IMR-90 (cell line): ENCODE results near the gene OXNAD1. TPM values are rescaled to one million over a fixed set of nuclear protein-coding genes. Genes with fewer than 3 reads are reported as not detected.

Source experiments
- ATAC-seq: fragments of 200-7000 bp; cut with Tn5 transposase; 2 replicates; pipeline ENCODE4 v1.9.1; 2020; ENCODE audit warnings: low read depth, mild to moderate bottlenecking, moderate library complexity
- BruUV-seq: library from RNA; stranded (reverse); fragments of 400-500 nt; replicated peaks from 2 replicates; lab custom pipeline; 2021; lab: Mats Ljungman, UMichigan
- CTCF ChIA-PET: fragments of 300-600 bp; formaldehyde crosslinking; extraction: SDS; loops from one replicate; lab custom pipeline; 2021; ENCODE audit warnings: antibody characterized with exemption; lab: Yijun Ruan, JAX
- POLR2A ChIA-PET: fragments of 300-600 bp; sonication (Branson Sonifier 250); formaldehyde crosslinking; loops from one replicate; lab custom pipeline; 2022; ENCODE audit warnings: antibody characterized with exemption; ENCODE audit not compliant: unreplicated experiment; lab: Charles Lee
- DNase-seq: peaks from one replicate; pipeline ENCODE4 v3.0.0; 2013
- H2AFZ ChIP-seq: replicated peaks from 2 replicates; pipeline ENCODE3; 2013; ENCODE audit warnings: low read length, mild to moderate bottlenecking; ENCODE audit not compliant: poor library complexity
- H2AK5ac ChIP-seq: 2 replicates; pipeline ENCODE4 v1.6.1; 2013; ENCODE audit warnings: low read depth, low read length, inconsistent platforms
- H2AK9ac ChIP-seq: replicated peaks from 2 replicates; pipeline ENCODE3; 2013; ENCODE audit warnings: mild to moderate bottlenecking, low read depth, low read length, moderate library complexity; ENCODE audit not compliant: poor library complexity
- H2BK120ac ChIP-seq: 2 replicates; pipeline ENCODE4 v1.6.1; 2013; ENCODE audit warnings: low read depth, low read length, inconsistent platforms
- H2BK15ac ChIP-seq: 3 replicates; pipeline ENCODE4 v1.6.1; 2013; ENCODE audit warnings: low read depth, low read length, inconsistent platforms
- H2BK20ac ChIP-seq: 2 replicates; pipeline ENCODE4 v1.6.1; 2013; ENCODE audit warnings: low read depth, mild to moderate bottlenecking, inconsistent platforms, low read length, moderate library complexity
- H2BK5ac ChIP-seq: 2 replicates; pipeline ENCODE4 v1.6.1; 2013; ENCODE audit warnings: mild to moderate bottlenecking, low read depth, low read length, inconsistent platforms; ENCODE audit not compliant: poor library complexity, severe bottlenecking
- H3K14ac ChIP-seq: replicated peaks from 2 replicates; pipeline ENCODE4 v1.6.1; 2013; ENCODE audit warnings: low read depth, low read length, inconsistent platforms
- H3K18ac ChIP-seq: 2 replicates; pipeline ENCODE4 v1.6.1; 2013; ENCODE audit warnings: low read depth, low read length, control low read depth
- H3K23ac ChIP-seq: 2 replicates; pipeline ENCODE4 v1.6.1; 2013; ENCODE audit warnings: low read depth, low read length, inconsistent platforms
- H3K27ac ChIP-seq: 2 replicates; pipeline ENCODE4 v1.5.1; 2013; ENCODE audit warnings: mild to moderate bottlenecking, control low read depth, low read length; ENCODE audit not compliant: insufficient read depth
- H3K27me3 ChIP-seq: 2 replicates; pipeline ENCODE4 v1.6.1; 2013; ENCODE audit warnings: low read length; ENCODE audit not compliant: control insufficient read depth, insufficient read depth
- H3K36me3 ChIP-seq: 2 replicates; pipeline ENCODE4 v1.6.1; 2013; ENCODE audit warnings: low read length, mixed read lengths; ENCODE audit not compliant: control insufficient read depth, insufficient read depth
- H3K4ac ChIP-seq: 2 replicates; pipeline ENCODE4 v1.6.1; 2013; ENCODE audit warnings: low read depth, low read length, inconsistent platforms
- H3K4me1 ChIP-seq: 2 replicates; pipeline ENCODE4 v1.6.1; 2013; ENCODE audit warnings: low read length, mixed read lengths; ENCODE audit not compliant: control insufficient read depth, insufficient read depth
- H3K4me2 ChIP-seq: 2 replicates; pipeline ENCODE4 v1.6.1; 2013; ENCODE audit warnings: low read depth, mild to moderate bottlenecking, control low read depth, low read length, moderate library complexity
- H3K4me3 ChIP-seq: 2 replicates; pipeline ENCODE4 v1.5.1; 2013; ENCODE audit warnings: low read depth, mild to moderate bottlenecking, control low read depth, low read length, moderate library complexity; ENCODE audit not compliant: insufficient read depth
- H3K56ac ChIP-seq: 2 replicates; pipeline ENCODE4 v1.6.1; 2013; ENCODE audit warnings: low read length, inconsistent platforms; ENCODE audit not compliant: insufficient read depth; ENCODE audit errors: extremely low read depth
- H3K79me1 ChIP-seq, 2 experiments: 2 replicates each; pipeline ENCODE4 v1.6.1; 2013; ENCODE audit warnings: low read length in 2 of 2, inconsistent platforms in 1 of 2, low read depth in 1 of 2
- H3K9ac ChIP-seq: 2 replicates; pipeline ENCODE4 v1.6.1; 2013; ENCODE audit warnings: low read depth, low read length, control low read depth
- H3K9me1 ChIP-seq: 2 replicates; pipeline ENCODE4 v1.6.1; 2013; ENCODE audit warnings: low read length, inconsistent platforms; ENCODE audit not compliant: insufficient read depth
- H3K9me3 ChIP-seq: 2 replicates; pipeline ENCODE4 v1.6.1; 2013; ENCODE audit warnings: low read length; ENCODE audit not compliant: control insufficient read depth, insufficient read depth
- H4K20me1 ChIP-seq: 2 replicates; pipeline ENCODE4 v1.6.1; 2013; ENCODE audit warnings: low read length, inconsistent platforms; ENCODE audit not compliant: insufficient read depth
- H4K5ac ChIP-seq: 2 replicates; pipeline ENCODE4 v1.6.1; 2013; ENCODE audit warnings: mild to moderate bottlenecking, low read depth, low read length, control low read depth
- H4K8ac ChIP-seq, 2 experiments: 2 replicates each; pipeline ENCODE4 v1.6.1; 2013; ENCODE audit warnings: low read depth in 2 of 2, low read length in 2 of 2, control low read depth in 1 of 2, inconsistent platforms in 1 of 2
- H4K91ac ChIP-seq: 2 replicates; pipeline ENCODE4 v1.6.1; 2013; ENCODE audit warnings: low read depth, low read length, inconsistent platforms; ENCODE audit not compliant: insufficient read depth
- BHLHE40 ChIP-seq: fragments of 150-350 bp; IDR thresholded peaks from 2 replicates; pipeline ENCODE4 v1.6.1; 2016; ENCODE audit warnings: mild to moderate bottlenecking, low read depth, low read length
- CEBPB ChIP-seq: IDR thresholded peaks from 2 replicates; pipeline ENCODE4 v1.6.1; 2012; ENCODE audit warnings: low read depth, low read length, improper control_type of control experiment
- MAFK ChIP-seq: IDR thresholded peaks from 2 replicates; pipeline ENCODE4 v1.6.1; 2012; ENCODE audit warnings: low read depth, low read length, improper control_type of control experiment
- NFE2L2 ChIP-seq: fragments of 150-350 bp; IDR thresholded peaks from 2 replicates; pipeline ENCODE4 v1.6.1; 2016; ENCODE audit warnings: low read depth, mild to moderate bottlenecking, low read length
- POLR2A ChIP-seq: IDR thresholded peaks from 2 replicates; pipeline ENCODE4 v1.6.1; 2012; ENCODE audit warnings: mild to moderate bottlenecking, low read depth, low read length
- RAD21 ChIP-seq: IDR thresholded peaks from 2 replicates; pipeline ENCODE4 v1.6.1; 2012; ENCODE audit warnings: low read length, improper control_type of control experiment
- RFX5 ChIP-seq: IDR thresholded peaks from 2 replicates; pipeline ENCODE4 v1.8.0; 2012; ENCODE audit warnings: low read depth, mild to moderate bottlenecking, low read length, moderate library complexity
- WGBS, 2 experiments: methylation state at CpG; one replicate each; pipeline versions ENCODE4 v1.1.5 to v1.1.7; 2013; ENCODE audit warnings: missing lambda C conversion rate in 2 of 2; ENCODE audit not compliant: insufficient read length in 1 of 2; ENCODE audit errors: extremely low coverage in 2 of 2; 5-methylcytosine and 5-hydroxymethylcytosine counted together
- dilution Hi-C: fragments of 300-500 bp; cut with HindIII; formaldehyde crosslinking; loops from one replicate; pipeline ENCODE4 v1.14.3; 2018; ENCODE audit warnings: low sequenced_read_pairs; ENCODE audit not compliant: unreplicated experiment
- in situ Hi-C: fragments of 300-500 bp; cut with MboI; formaldehyde crosslinking; loops from 3 replicates; pipeline ENCODE4 v1.14.3; 2019; ENCODE audit warnings: low sequenced_read_pairs, inconsistent platforms, mixed read lengths
- intact Hi-C: fragments of 100-400 bp; cut with micrococcal nuclease; formaldehyde crosslinking; loops from 2 replicates; pipeline ENCODE4 v1.10.0; 2022
- polyA plus RNA-seq, 3 experiments: library from polyadenylated mRNA; depleted of rRNA; stranded (reverse); fragments of >200 nt; gene quantifications; 2 replicates each; pipeline ENCODE4 v1.2.3, GENCODE V29; 2012; ENCODE audit warnings: low replicate concordance in 1 of 3
- total RNA-seq: library from RNA; depleted of rRNA; stranded (reverse); fragments of >200 nt; gene quantifications from 2 replicates; pipeline ENCODE4 v1.2.3, GENCODE V29; 2012

The OXNAD1 gene
- total and polyA plus RNA-seq, 2 of the 4 experiments (the other 2 are of a cell fraction), result 6.2 to 11.3 TPM

GRCh38 chr3:16258177-16258576 is 6.8 kb upstream of the OXNAD1 start:
- Histone ChIP-seq H3K36me3 (peaks cover 5% of the 10 kb centered on the region), H2AK9ac (no peak overlapping the region), H3K14ac (no peak overlapping the region), H3K4ac (no peak overlapping the region), H3K4me3 (no peak overlapping the region), H3K23ac (no peak overlapping the region), H3K9me3 (no peaks in the 10 kb centered on the region), H3K4me1 (no peaks in the 10 kb centered on the region), H2BK20ac (no peak overlapping the region), H2BK15ac (no peak overlapping the region), H2AK5ac (no peak overlapping the region), H3K27ac (no peak overlapping the region), H3K9me1 (peaks cover 3% of the 10 kb centered on the region; the same call in 1 of the 2 replicates), H3K9ac (no peak overlapping the region), H3K79me1 (peaks cover 30% of the 10 kb centered on the region in 2 experiments), H2BK120ac (no peak overlapping the region), H3K4me2 (no peak overlapping the region), H2BK5ac (no peak overlapping the region), H3K56ac (no peak overlapping the region), H2AFZ (no peak overlapping the region), H4K91ac (no peak overlapping the region), H4K5ac (no peak overlapping the region), H3K27me3 (no peaks in the 10 kb centered on the region), H4K20me1 (no peaks in the 10 kb centered on the region), H3K18ac (no peak overlapping the region), H4K8ac (no peak overlapping the region)
- intact Hi-C loops, result no loop called here
- in situ Hi-C loops, result no loop called here
- dilution Hi-C loops, result no loop called here
- no peak for ATAC-seq
- POLR2A ChIA-PET, result no interaction called here
- BruUV-seq, result no TSS peak
- WGBS, 2 experiments, result 100% methylated on average over 4 of the region's 5 CpGs; no CpG with 5 or more reads in 1 of the 2 experiments
- TF ChIP-seq MAFK, result no peak
- TF ChIP-seq RFX5, result no peak
- no peak for TF ChIP-seq POLR2A
- no peak for TF ChIP-seq NFE2L2
- no peak for TF ChIP-seq RAD21
- TF ChIP-seq BHLHE40, result no peak
- TF ChIP-seq CEBPB, result no peak
- CTCF ChIA-PET, result no interaction called here
- no peak for DNase-seq
